Neural crest cell (in vitro differentiated cells): ENCODE results near the gene ZNF79. TPM values are rescaled to one million over a fixed set of nuclear protein-coding genes. Genes with fewer than 3 reads are reported as not detected.

Source experiments
- DNase-seq: peaks from one replicate; pipeline ENCODE4 v3.0.0; 2021; ENCODE audit warnings: low read depth, mixed read lengths, low spot score
- H3K27ac Mint-ChIP-seq: one replicate; pipeline ENCODE4 v1.8.0; 2021; ENCODE audit warnings: mild to moderate bottlenecking, mixed read lengths; ENCODE audit not compliant: unreplicated experiment
- H3K27me3 Mint-ChIP-seq: 2 replicates; pipeline ENCODE4 v1.8.0; 2021; ENCODE audit warnings: low read depth, mild to moderate bottlenecking, mixed read lengths
- H3K36me3 Mint-ChIP-seq: 2 replicates; pipeline ENCODE4 v1.8.0; 2021; ENCODE audit warnings: low read depth, mild to moderate bottlenecking, mixed read lengths
- H3K4me1 Mint-ChIP-seq: 2 replicates; pipeline ENCODE4 v1.8.0; 2021; ENCODE audit warnings: mixed read lengths
- H3K4me3 Mint-ChIP-seq: one replicate; pipeline ENCODE4 v1.8.0; 2021; ENCODE audit warnings: mild to moderate bottlenecking, mixed read lengths
- H3K9me3 Mint-ChIP-seq: 2 replicates; pipeline ENCODE4 v1.8.0; 2021; ENCODE audit warnings: mixed read lengths
- CTCF ChIP-seq: fragments of 200-600 bp; sonication (generic); conservative IDR thresholded peaks from 2 replicates; pipeline ENCODE4 v1.5.0; 2021; ENCODE audit warnings: antibody characterized with exemption, mild to moderate bottlenecking
- total RNA-seq: library from RNA; stranded (reverse); gene quantifications from 2 replicates; pipeline ENCODE4 v1.2.1, GENCODE V29; 2021

Gene ZNF79
- total RNA-seq, 1 donor from 2014 or later, result 13.2 TPM

- no peak for DNase-seq
- no peak for TF ChIP-seq CTCF
- Mint-ChIP-seq H3K4me3 (no peak overlapping the region), H3K27me3 (no peaks in the 10 kb centered on the region), H3K9me3 (no peaks in the 10 kb centered on the region), H3K36me3 (no peaks in the 10 kb centered on the region), H3K27ac (no peak overlapping the region), H3K4me1 (peaks cover 25% of the 10 kb centered on the region)
Measured at GRCh38 chr9:127386249-127386648, 37.9 kb upstream of the ZNF79 start.

- Mint-ChIP-seq H3K4me3 (no peak overlapping the region), H3K36me3 (no peaks in the 10 kb centered on the region), H3K27me3 (no peaks in the 10 kb centered on the region), H3K9me3 (no peaks in the 10 kb centered on the region), H3K27ac (no peak overlapping the region), H3K4me1 (peaks cover 25% of the 10 kb centered on the region)
- TF ChIP-seq CTCF, result no peak
- no peak for DNase-seq
Measured at GRCh38 chr9:127386981-127387380, 37.2 kb upstream of the ZNF79 start.

- peak overlapping the region; percentile 52 for H3K27ac Mint-ChIP-seq
- no peaks in the 10 kb centered on the region for H3K9me3 Mint-ChIP-seq
- H3K36me3 Mint-ChIP-seq, result no peaks in the 10 kb centered on the region
- no peaks in the 10 kb centered on the region for H3K27me3 Mint-ChIP-seq
- peaks cover 25% of the 10 kb centered on the region for H3K4me1 Mint-ChIP-seq
- no peak for DNase-seq
- no peak for TF ChIP-seq CTCF
- peak overlapping the region; percentile 9 for H3K4me3 Mint-ChIP-seq
Measured at GRCh38 chr9:127388037-127388855, 35.9 kb upstream of the ZNF79 start.

GRCh38 chr9:127388856-127389238 lies 35.3 kb upstream of the ZNF79 start:
- H3K27me3 Mint-ChIP-seq, result no peaks in the 10 kb centered on the region
- peaks cover 25% of the 10 kb centered on the region for H3K4me1 Mint-ChIP-seq
- no peak overlapping the region for H3K4me3 Mint-ChIP-seq
- no peak for DNase-seq
- H3K27ac Mint-ChIP-seq, result peak overlapping the region; percentile 14
- TF ChIP-seq CTCF, result no peak
- no peaks in the 10 kb centered on the region for H3K9me3 Mint-ChIP-seq
- H3K36me3 Mint-ChIP-seq, result no peaks in the 10 kb centered on the region

GRCh38 chr9:127389381-127390247 lies 34.6 kb upstream of the ZNF79 start:
- DNase-seq, result no peak
- H3K9me3 Mint-ChIP-seq, result no peaks in the 10 kb centered on the region
- H3K4me1 Mint-ChIP-seq, result peaks cover 25% of the 10 kb centered on the region
- no peak for TF ChIP-seq CTCF
- no peaks in the 10 kb centered on the region for H3K36me3 Mint-ChIP-seq
- H3K27ac Mint-ChIP-seq, result no peak overlapping the region
- peak overlapping the region; percentile 27 for H3K4me3 Mint-ChIP-seq
- no peaks in the 10 kb centered on the region for H3K27me3 Mint-ChIP-seq
